DOHH2 (cell line): Measurements from ENCODE around the gene MRPL1.

ENCODE experiments used
- H3F3A ChIP-seq: fragments of 200-600 bp; sonication (generic), shearing (Covaris generic); 2 replicates; pipeline ENCODE4 v1.6.0; 2016; ENCODE audit warnings: antibody characterized with exemption, mild to moderate bottlenecking; ENCODE audit not compliant: control insufficient read depth, insufficient read depth
- H3K27ac ChIP-seq: fragments of 200-600 bp; sonication (generic); 2 replicates; pipeline ENCODE4 v1.5.1; 2014; ENCODE audit warnings: low read depth, mild to moderate bottlenecking, low read length, moderate library complexity
- H3K27me3 ChIP-seq: fragments of 200-600 bp; sonication (generic); 2 replicates; pipeline ENCODE4 v1.6.1; 2014; ENCODE audit warnings: mild to moderate bottlenecking, low read length, mixed read lengths; ENCODE audit not compliant: control insufficient read depth
- H3K36me3 ChIP-seq: fragments of 200-600 bp; sonication (generic); 2 replicates; pipeline ENCODE4 v1.6.1; 2014; ENCODE audit warnings: mild to moderate bottlenecking, low read length, moderate library complexity, mixed read lengths; ENCODE audit not compliant: control insufficient read depth
- H3K4me1 ChIP-seq: fragments of 200-600 bp; sonication (generic); 2 replicates; pipeline ENCODE4 v1.6.1; 2014; ENCODE audit warnings: mild to moderate bottlenecking, low read length, mixed read lengths; ENCODE audit not compliant: control insufficient read depth
- H3K4me2 ChIP-seq: fragments of 200-600 bp; sonication (generic); 2 replicates; pipeline ENCODE4 v1.6.0; 2014; ENCODE audit warnings: mild to moderate bottlenecking, low read length, moderate library complexity
- H3K4me3 ChIP-seq: fragments of 200-600 bp; sonication (generic); 2 replicates; pipeline ENCODE4 v1.5.1; 2014; ENCODE audit warnings: mild to moderate bottlenecking, low read length, mixed read lengths
- H3K79me2 ChIP-seq: fragments of 200-600 bp; sonication (generic); 2 replicates; pipeline ENCODE4 v1.6.1; 2014; ENCODE audit warnings: mild to moderate bottlenecking, low read length, mixed read lengths; ENCODE audit not compliant: control insufficient read depth
- H3K9me2 ChIP-seq: fragments of 200-600 bp; sonication (generic); replicated peaks from 2 replicates; pipeline ENCODE4 v1.6.1; 2014; ENCODE audit warnings: mild to moderate bottlenecking, low read length, mixed read lengths; ENCODE audit not compliant: control insufficient read depth
- H3K9me3 ChIP-seq: fragments of 200-600 bp; sonication (generic); 2 replicates; pipeline ENCODE4 v1.6.1; 2014; ENCODE audit warnings: antibody characterized with exemption, low read length, mixed read lengths; ENCODE audit not compliant: control insufficient read depth, insufficient read depth
- H4K20me1 ChIP-seq: fragments of 200-600 bp; sonication (generic); 2 replicates; pipeline ENCODE4 v1.6.0; 2014; ENCODE audit warnings: low read depth, mild to moderate bottlenecking, antibody characterized with exemption, low read length, moderate library complexity; ENCODE audit not compliant: control insufficient read depth, insufficient read depth
- EZH2phosphoT487 ChIP-seq: fragments of 200-600 bp; sonication (generic); IDR thresholded peaks from 2 replicates; pipeline ENCODE4 v1.6.1; 2017; ENCODE audit warnings: borderline replicate concordance, mild to moderate bottlenecking, antibody characterized with exemption, low read length, moderate library complexity, mixed read lengths
- TF ChIP-seq, protein P1 (sequence below): fragments of 200-600 bp; sonication (generic); IDR thresholded peaks from one replicate; pipeline ENCODE4 v1.5.1; 2014; ENCODE audit warnings: antibody characterized with exemption, mild to moderate bottlenecking, low read depth, low read length; ENCODE audit not compliant: poor library complexity, severe bottlenecking

Gene MRPL1

DNA sequence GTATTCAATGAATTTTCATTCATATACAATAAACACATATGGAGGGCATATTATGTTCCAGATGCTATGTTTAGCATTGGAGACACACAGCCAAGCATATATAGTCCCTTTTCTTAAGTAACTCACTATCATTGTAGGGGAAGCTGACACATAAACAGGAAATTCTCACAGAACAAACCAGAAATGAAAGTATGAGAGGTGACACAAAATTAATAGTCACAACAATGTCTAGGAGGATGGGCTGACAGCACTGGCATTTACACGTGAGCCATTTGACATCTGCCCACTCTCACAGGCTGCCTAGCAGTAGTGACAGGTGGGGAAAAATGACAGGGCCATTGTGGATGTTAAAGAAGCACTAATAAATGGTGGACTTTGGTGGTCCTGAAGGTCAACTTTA, 40.9 kb upstream of the MRPL1 start:
- H3K27ac ChIP-seq: peak overlapping the region; percentile 84
- peaks cover 18% of the 10 kb centered on the region for H3K36me3 ChIP-seq
- H3K79me2 ChIP-seq: peaks cover 39% of the 10 kb centered on the region
- TF ChIP-seq EZH2phosphoT487: no peak
- TF ChIP-seq, protein P1, sequence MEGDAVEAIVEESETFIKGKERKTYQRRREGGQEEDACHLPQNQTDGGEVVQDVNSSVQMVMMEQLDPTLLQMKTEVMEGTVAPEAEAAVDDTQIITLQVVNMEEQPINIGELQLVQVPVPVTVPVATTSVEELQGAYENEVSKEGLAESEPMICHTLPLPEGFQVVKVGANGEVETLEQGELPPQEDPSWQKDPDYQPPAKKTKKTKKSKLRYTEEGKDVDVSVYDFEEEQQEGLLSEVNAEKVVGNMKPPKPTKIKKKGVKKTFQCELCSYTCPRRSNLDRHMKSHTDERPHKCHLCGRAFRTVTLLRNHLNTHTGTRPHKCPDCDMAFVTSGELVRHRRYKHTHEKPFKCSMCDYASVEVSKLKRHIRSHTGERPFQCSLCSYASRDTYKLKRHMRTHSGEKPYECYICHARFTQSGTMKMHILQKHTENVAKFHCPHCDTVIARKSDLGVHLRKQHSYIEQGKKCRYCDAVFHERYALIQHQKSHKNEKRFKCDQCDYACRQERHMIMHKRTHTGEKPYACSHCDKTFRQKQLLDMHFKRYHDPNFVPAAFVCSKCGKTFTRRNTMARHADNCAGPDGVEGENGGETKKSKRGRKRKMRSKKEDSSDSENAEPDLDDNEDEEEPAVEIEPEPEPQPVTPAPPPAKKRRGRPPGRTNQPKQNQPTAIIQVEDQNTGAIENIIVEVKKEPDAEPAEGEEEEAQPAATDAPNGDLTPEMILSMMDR: no peak
- H4K20me1 ChIP-seq: peaks cover 9% of the 10 kb centered on the region
- H3K9me3 ChIP-seq: no peaks in the 10 kb centered on the region
- no peaks in the 10 kb centered on the region for H3K9me2 ChIP-seq
- peak overlapping the region; percentile 92 for H3K4me2 ChIP-seq
- no peaks in the 10 kb centered on the region for H3K27me3 ChIP-seq
- peaks cover 12% of the 10 kb centered on the region for H3F3A ChIP-seq
- peak overlapping the region; percentile 97 for H3K4me3 ChIP-seq
- H3K4me1 ChIP-seq: peaks cover 44% of the 10 kb centered on the region

DNA sequence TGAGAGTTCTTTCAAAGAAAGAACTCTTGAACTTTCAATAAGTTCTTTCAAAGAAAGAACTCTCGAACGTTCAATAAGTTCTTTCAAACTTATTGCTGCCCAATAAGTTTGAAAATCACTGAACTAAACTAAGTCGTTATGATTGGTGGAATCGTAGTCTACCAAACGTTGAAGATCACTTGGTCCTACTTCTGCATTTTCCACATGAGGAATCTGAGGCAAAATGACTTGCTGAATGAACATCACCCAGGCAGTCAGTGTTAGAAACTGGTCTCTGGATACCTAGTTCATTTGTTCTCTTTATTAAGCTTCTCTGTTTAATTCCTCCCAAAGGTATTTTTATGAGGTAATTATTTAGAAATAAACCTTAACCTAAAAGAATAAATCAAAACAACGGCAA, 36.4 kb upstream of the MRPL1 start:
- Histone ChIP-seq H4K20me1 (no peaks in the 10 kb centered on the region), H3K27me3 (no peaks in the 10 kb centered on the region), H3K9me3 (no peaks in the 10 kb centered on the region), H3K79me2 (peaks cover under 1% of the 10 kb centered on the region; the same call in 1 of the 2 replicates), H3K4me1 (peaks cover 47% of the 10 kb centered on the region), H3K27ac (peak overlapping the region; percentile 74), H3K9me2 (no peaks in the 10 kb centered on the region), H3F3A (peaks cover 14% of the 10 kb centered on the region), H3K36me3 (no peaks in the 10 kb centered on the region), H3K4me3 (peak overlapping the region; percentile 47), H3K4me2 (peak overlapping the region; percentile 65)
- TF ChIP-seq, protein P1: no peak
- no peak for TF ChIP-seq EZH2phosphoT487

DNA sequence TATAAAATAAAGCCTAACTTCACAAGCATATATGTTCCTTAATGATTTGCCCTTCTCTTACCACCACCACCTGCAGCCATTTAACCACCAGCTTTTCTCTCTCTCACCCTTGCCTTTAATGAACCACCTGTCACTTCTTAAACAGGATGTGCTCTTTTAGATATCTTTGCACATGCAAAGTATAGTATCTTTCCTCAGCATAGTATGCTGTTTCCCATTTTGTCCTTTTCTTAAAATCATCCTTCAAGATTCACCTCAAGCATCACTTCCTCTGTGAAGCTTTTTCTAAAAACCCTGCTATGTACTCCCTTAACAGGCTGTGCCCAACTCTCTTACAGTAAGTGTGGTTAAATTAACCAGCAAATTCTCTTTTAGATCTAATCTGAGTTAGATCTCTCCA, 35.3 kb upstream of the MRPL1 start:
- Histone ChIP-seq H3K4me3 (peak overlapping the region; percentile 47), H3K27ac (peak overlapping the region; percentile 74), H4K20me1 (no peaks in the 10 kb centered on the region), H3K4me1 (peaks cover 36% of the 10 kb centered on the region), H3K9me3 (no peaks in the 10 kb centered on the region), H3K79me2 (no peaks in the 10 kb centered on the region), H3K9me2 (no peaks in the 10 kb centered on the region), H3K27me3 (no peaks in the 10 kb centered on the region), H3K36me3 (no peaks in the 10 kb centered on the region), H3K4me2 (peak overlapping the region; percentile 65), H3F3A (peaks cover 10% of the 10 kb centered on the region)
- no peak for TF ChIP-seq EZH2phosphoT487
- TF ChIP-seq, protein P1: no peak
